Measurements from ENCODE around the gene SCP2.
"Not testable (repeated sequence)": the region's sequence is repeated elsewhere in the genome, so short reads cannot be mapped to it uniquely, and the experiment has no call there.

The SCP2 gene

DNA sequence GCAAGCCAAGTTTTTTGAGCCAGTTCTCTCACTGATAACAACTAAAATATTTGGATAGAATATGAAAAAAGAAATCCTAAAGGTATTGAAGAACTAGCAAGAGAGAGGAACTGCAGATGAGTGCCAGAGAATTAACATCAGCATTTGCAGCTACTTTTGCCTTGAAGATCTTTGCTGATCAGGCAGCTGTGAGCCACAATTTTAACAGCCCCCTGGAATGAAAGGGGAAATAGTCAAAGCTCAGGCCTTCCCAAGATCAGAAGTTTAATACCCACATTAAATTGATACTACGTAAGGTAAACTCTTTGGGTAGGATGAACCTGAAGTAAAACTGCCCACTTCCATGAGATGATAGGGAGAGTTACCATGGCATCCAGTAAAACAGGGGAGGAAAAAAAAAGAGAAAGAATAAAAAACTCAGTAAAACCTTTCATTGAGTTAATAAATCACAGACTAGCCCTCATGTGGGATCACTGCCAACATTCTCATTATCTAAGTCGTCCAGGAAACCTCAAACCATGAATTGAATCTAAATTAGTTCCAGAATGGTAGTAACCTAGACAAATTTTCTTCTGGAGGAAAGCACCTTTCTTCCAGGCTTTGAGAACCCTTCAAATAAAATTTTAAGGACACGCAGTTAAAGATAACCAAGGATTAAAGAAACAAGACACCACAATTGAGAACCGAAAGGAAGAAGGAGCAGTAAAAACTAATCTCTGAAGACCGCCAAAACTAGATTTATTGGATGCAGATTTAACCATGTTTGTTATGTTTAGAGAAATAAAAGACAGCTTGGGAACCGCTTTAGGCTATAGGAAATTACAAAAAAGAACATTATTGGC is 28.3 kb downstream of the SCP2 start:
- Histone ChIP-seq H3K4me1 (ENCODE audit: control insufficient read depth in 5 of 5, insufficient read depth in 5 of 5, low read length in 5 of 5) (peaks cover 0 to 5% (median 2%) of the 10 kb centered on the region in 5 donors), H3K9ac (ENCODE audit: low read length in 5 of 5) (no peak overlapping the region), H3K36me3 (ENCODE audit: control insufficient read depth in 5 of 5, insufficient read depth in 5 of 5, low read length in 5 of 5) (peaks cover 3 to 17% (median 6%) of the 10 kb centered on the region in 5 donors), H3K4me3 (ENCODE audit: low read depth in 1 of 5, low read length in 5 of 5) (no peak overlapping the region), H3K9me3 (ENCODE audit: control insufficient read depth in 5 of 5, low read length in 5 of 5) (no peaks in the 10 kb centered on the region), H3K27me3 (ENCODE audit: control insufficient read depth in 5 of 5, insufficient read depth in 4 of 5, low read length in 5 of 5) (no peaks in the 10 kb centered on the region), H3K27ac (ENCODE audit: low read depth, low read length) (no peak overlapping the region)

DNA sequence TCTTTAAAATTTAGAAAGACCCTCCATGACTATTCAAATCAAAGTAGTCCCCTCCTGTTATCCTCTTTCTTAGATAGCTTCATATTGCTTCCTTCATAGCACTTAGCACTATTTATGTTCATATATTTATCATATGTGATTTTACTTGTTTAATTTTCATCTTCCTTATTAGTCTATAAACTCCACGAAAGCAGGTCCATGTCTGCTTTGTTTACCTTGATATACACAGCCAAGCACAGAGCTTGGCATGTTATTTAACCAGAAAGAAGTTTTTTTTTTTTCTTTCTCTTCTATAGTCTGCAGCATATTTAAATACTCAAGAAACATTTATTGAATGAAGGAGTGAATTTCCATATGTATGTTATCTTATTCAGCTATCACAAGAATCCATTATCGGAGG is 36.0 kb downstream of the SCP2 start:
- Histone ChIP-seq H3K4me1 (ENCODE audit: control insufficient read depth in 5 of 5, insufficient read depth in 5 of 5, low read length in 5 of 5) (no peaks in the 10 kb centered on the region), H3K9ac (ENCODE audit: low read length in 5 of 5) (no peak overlapping the region), H3K27me3 (ENCODE audit: control insufficient read depth in 5 of 5, insufficient read depth in 4 of 5, low read length in 5 of 5) (no peaks in the 10 kb centered on the region), H3K27ac (ENCODE audit: low read depth, low read length) (no peak overlapping the region), H3K9me3 (ENCODE audit: control insufficient read depth in 5 of 5, low read length in 5 of 5) (no peaks in the 10 kb centered on the region), H3K4me3 (ENCODE audit: low read depth in 1 of 5, low read length in 5 of 5) (no peak overlapping the region), H3K36me3 (ENCODE audit: control insufficient read depth in 5 of 5, insufficient read depth in 5 of 5, low read length in 5 of 5) (peaks cover 14 to 33% (median 25%) of the 10 kb centered on the region in 5 donors)

- Histone ChIP-seq H3K27ac (ENCODE audit: low read depth, low read length) (no peak overlapping the region), H3K9ac (ENCODE audit: low read length in 5 of 5) (no peak overlapping the region), H3K36me3 (ENCODE audit: control insufficient read depth in 5 of 5, insufficient read depth in 5 of 5, low read length in 5 of 5) (peaks cover 6 to 29% (median 19%) of the 10 kb centered on the region in 5 donors), H3K27me3 (ENCODE audit: control insufficient read depth in 5 of 5, insufficient read depth in 4 of 5, low read length in 5 of 5) (no peaks in the 10 kb centered on the region), H3K4me1 (ENCODE audit: control insufficient read depth in 5 of 5, insufficient read depth in 5 of 5, low read length in 5 of 5) (no peaks in the 10 kb centered on the region), H3K9me3 (ENCODE audit: control insufficient read depth in 5 of 5, low read length in 5 of 5) (no peaks in the 10 kb centered on the region), H3K4me3 (ENCODE audit: low read depth in 1 of 5, low read length in 5 of 5) (no peak overlapping the region)
These were observed 40.6 kb downstream of the SCP2 start for GRCh38 chr1:52967666-52968065.

DNA sequence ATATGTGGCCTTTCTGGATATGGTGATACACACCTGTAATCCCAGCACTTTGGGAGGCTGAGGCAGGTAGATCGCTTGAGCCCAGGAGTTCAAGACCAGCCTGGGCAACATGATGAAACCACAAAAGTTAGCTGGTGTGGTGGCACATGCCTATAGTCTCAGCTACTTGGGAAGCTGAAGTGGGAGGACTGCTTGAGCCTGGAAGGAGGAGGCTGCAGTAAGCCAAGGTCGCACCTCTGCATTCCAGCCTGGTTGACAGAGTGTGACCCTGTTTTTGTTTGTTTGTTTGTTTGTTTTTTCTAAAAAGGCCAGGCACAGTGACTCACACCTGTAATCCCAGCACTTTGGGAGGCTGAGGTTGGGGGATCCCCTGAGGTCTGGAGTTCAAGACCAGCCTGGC is 42.2 kb downstream of the SCP2 start:
- H3K9me3 ChIP-seq (ENCODE audit: control insufficient read depth in 5 of 5, low read length in 5 of 5): not testable (repeated sequence)
- peaks cover 5 to 30% (median 13%) of the 10 kb centered on the region in 5 donors for H3K36me3 ChIP-seq (ENCODE audit: control insufficient read depth in 5 of 5, insufficient read depth in 5 of 5, low read length in 5 of 5)

GRCh38 chr1:52970149-52970548 is 43.1 kb downstream of the SCP2 start:
- Histone ChIP-seq H3K9ac (ENCODE audit: low read length in 5 of 5) (no peak overlapping the region), H3K4me3 (ENCODE audit: low read depth in 1 of 5, low read length in 5 of 5) (no peak overlapping the region), H3K27ac (ENCODE audit: low read depth, low read length) (no peak overlapping the region), H3K9me3 (ENCODE audit: control insufficient read depth in 5 of 5, low read length in 5 of 5) (no peaks in the 10 kb centered on the region), H3K27me3 (ENCODE audit: control insufficient read depth in 5 of 5, insufficient read depth in 4 of 5, low read length in 5 of 5) (no peaks in the 10 kb centered on the region), H3K36me3 (ENCODE audit: control insufficient read depth in 5 of 5, insufficient read depth in 5 of 5, low read length in 5 of 5) (peaks cover 5 to 34% (median 16%) of the 10 kb centered on the region in 5 donors), H3K4me1 (ENCODE audit: control insufficient read depth in 5 of 5, insufficient read depth in 5 of 5, low read length in 5 of 5) (no peaks in the 10 kb centered on the region)

More for the DNA sequence above, 42.2 kb downstream of the SCP2 start:
- not testable (repeated sequence) for H3K4me1 ChIP-seq (ENCODE audit: control insufficient read depth in 5 of 5, insufficient read depth in 5 of 5, low read length in 5 of 5); H3K27ac ChIP-seq (ENCODE audit: low read depth, low read length); H3K4me3 ChIP-seq (ENCODE audit: low read depth in 1 of 5, low read length in 5 of 5); H3K27me3 ChIP-seq (ENCODE audit: control insufficient read depth in 5 of 5, insufficient read depth in 4 of 5, low read length in 5 of 5); H3K9ac ChIP-seq (ENCODE audit: low read length in 5 of 5)

DNA sequence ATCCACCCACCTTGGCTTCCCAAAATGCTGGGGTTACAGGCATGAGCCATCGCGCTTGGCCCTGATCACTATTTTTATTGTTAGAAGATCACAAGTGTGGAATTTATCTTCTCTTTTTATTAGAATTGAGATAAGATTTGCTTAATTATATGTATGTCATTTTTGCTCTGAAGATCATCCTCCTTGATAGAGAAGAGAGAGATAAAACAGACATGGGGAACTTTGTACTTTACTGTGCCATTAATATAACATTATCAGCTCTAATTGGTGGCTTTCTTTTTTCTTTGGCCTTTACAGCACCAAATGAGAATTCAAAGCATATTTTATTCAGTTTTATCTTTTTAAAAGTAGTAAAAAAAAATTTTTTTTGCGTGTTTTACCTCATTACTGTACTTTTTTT is 46.8 kb downstream of the SCP2 start:
- Histone ChIP-seq H3K4me3 (ENCODE audit: low read depth in 1 of 5, low read length in 5 of 5) (no peak overlapping the region), H3K4me1 (ENCODE audit: control insufficient read depth in 5 of 5, insufficient read depth in 5 of 5, low read length in 5 of 5) (peaks cover 0 to 5% (median 2%) of the 10 kb centered on the region in 5 donors), H3K9me3 (ENCODE audit: control insufficient read depth in 5 of 5, low read length in 5 of 5) (no peaks in the 10 kb centered on the region), H3K36me3 (ENCODE audit: control insufficient read depth in 5 of 5, insufficient read depth in 5 of 5, low read length in 5 of 5) (peaks cover 14 to 45% (median 20%) of the 10 kb centered on the region in 5 donors), H3K27me3 (ENCODE audit: control insufficient read depth in 5 of 5, insufficient read depth in 4 of 5, low read length in 5 of 5) (no peaks in the 10 kb centered on the region), H3K27ac (ENCODE audit: low read depth, low read length) (no peak overlapping the region), H3K9ac (ENCODE audit: low read length in 5 of 5) (no peak overlapping the region)

DNA sequence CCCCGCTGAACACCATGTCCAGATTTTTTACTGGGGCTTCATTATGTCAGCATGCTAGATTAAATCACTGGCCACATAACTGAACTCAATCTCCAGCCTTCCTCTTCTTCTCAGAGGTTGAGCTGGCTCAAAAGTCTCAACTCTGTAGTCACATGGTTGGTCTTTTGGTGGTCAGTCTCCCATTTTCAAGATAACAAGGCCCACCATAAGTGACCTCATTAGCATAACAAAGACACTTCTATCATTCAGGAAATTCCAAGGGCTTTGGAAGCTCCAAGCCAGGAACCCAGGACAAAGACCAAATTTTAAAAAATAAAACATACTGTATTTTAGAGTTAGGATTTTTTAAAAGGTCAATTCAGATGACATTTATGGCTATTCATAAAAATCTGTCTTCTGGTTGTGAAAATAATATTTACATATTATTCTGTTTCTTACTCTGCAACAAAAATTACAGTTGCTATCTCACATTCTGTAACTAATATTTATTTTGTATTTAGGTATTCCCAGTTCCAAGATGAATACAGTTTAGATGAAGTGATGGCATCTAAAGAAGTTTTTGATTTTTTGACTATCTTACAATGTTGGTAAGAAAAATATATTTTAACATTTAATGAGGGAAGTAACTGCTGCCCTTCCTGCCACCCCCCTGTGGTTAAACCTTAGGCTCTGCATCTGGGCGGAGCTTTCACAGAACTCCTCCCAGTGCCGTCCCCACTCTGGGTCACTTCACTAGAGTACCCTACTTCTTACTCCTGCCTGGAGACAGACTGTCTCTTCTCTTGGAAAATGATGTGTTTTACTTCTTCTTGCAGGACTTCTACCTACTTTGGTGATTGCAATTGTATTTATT is 49.3 kb downstream of the SCP2 start:
- H3K36me3 ChIP-seq (ENCODE audit: control insufficient read depth in 5 of 5, insufficient read depth in 5 of 5, low read length in 5 of 5): peaks cover 23 to 55% (median 29%) of the 10 kb centered on the region in 5 donors

GRCh38 chr1:52978045-52978444 is 51.0 kb downstream of the SCP2 start:
- Histone ChIP-seq H3K36me3 (ENCODE audit: control insufficient read depth in 5 of 5, insufficient read depth in 5 of 5, low read length in 5 of 5) (peaks cover 22 to 64% (median 29%) of the 10 kb centered on the region in 5 donors), H3K27ac (ENCODE audit: low read depth, low read length) (no peak overlapping the region), H3K4me1 (ENCODE audit: control insufficient read depth in 5 of 5, insufficient read depth in 5 of 5, low read length in 5 of 5) (peaks cover 0 to 5% (median 2%) of the 10 kb centered on the region in 5 donors), H3K4me3 (ENCODE audit: low read depth in 1 of 5, low read length in 5 of 5) (no peak overlapping the region), H3K27me3 (ENCODE audit: control insufficient read depth in 5 of 5, insufficient read depth in 4 of 5, low read length in 5 of 5) (no peaks in the 10 kb centered on the region), H3K9ac (ENCODE audit: low read length in 5 of 5) (no peak overlapping the region), H3K9me3 (ENCODE audit: control insufficient read depth in 5 of 5, low read length in 5 of 5) (no peaks in the 10 kb centered on the region)

More for the DNA sequence above, 49.3 kb downstream of the SCP2 start:
- H3K27me3 ChIP-seq (ENCODE audit: control insufficient read depth in 5 of 5, insufficient read depth in 4 of 5, low read length in 5 of 5): no peaks in the 10 kb centered on the region
- H3K4me1 ChIP-seq (ENCODE audit: control insufficient read depth in 5 of 5, insufficient read depth in 5 of 5, low read length in 5 of 5): peaks cover 0 to 5% (median 2%) of the 10 kb centered on the region in 5 donors
- H3K9me3 ChIP-seq (ENCODE audit: control insufficient read depth in 5 of 5, low read length in 5 of 5): no peaks in the 10 kb centered on the region
- H3K27ac ChIP-seq (ENCODE audit: low read depth, low read length): no peak overlapping the region
- no peak overlapping the region for H3K9ac ChIP-seq (ENCODE audit: low read length in 5 of 5)
- no peak overlapping the region for H3K4me3 ChIP-seq (ENCODE audit: low read depth in 1 of 5, low read length in 5 of 5)

DNA sequence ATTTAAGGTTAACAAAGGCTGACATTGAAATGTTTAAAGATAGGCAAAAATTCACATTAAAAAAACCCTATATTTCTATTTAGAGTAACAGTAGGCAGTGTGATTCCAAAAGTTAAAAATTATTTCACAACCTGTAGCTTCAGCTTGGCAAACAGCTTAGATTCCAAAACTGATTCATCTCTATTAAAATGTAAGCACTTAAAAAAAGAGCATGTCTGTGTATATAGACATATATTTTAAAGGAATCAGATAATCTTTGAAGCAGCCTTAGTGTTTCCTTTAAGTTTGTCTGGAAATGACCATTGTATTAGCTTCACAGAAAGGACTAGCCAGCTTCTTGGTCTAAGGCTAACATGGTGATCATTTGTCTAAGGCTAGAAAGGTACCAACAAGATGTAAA is 65.7 kb downstream of the SCP2 start:
- not testable (repeated sequence) for H3K4me1 ChIP-seq (ENCODE audit: control insufficient read depth in 5 of 5, insufficient read depth in 5 of 5, low read length in 5 of 5); H3K27me3 ChIP-seq (ENCODE audit: control insufficient read depth in 5 of 5, insufficient read depth in 4 of 5, low read length in 5 of 5); H3K9me3 ChIP-seq (ENCODE audit: control insufficient read depth in 5 of 5, low read length in 5 of 5); H3K27ac ChIP-seq (ENCODE audit: low read depth, low read length); H3K4me3 ChIP-seq (ENCODE audit: low read depth in 1 of 5, low read length in 5 of 5); H3K9ac ChIP-seq (ENCODE audit: low read length in 5 of 5)
- H3K36me3 ChIP-seq (ENCODE audit: control insufficient read depth in 5 of 5, insufficient read depth in 5 of 5, low read length in 5 of 5): peaks cover 15 to 30% (median 16%) of the 10 kb centered on the region in 5 donors

- Histone ChIP-seq H3K36me3 (ENCODE audit: control insufficient read depth in 5 of 5, insufficient read depth in 5 of 5, low read length in 5 of 5) (peaks cover 8 to 20% (median 16%) of the 10 kb centered on the region in 5 donors), H3K4me3 (ENCODE audit: low read depth in 1 of 5, low read length in 5 of 5) (no peak overlapping the region), H3K9me3 (ENCODE audit: control insufficient read depth in 5 of 5, low read length in 5 of 5) (no peaks in the 10 kb centered on the region), H3K27ac (ENCODE audit: low read depth, low read length) (no peak overlapping the region), H3K9ac (ENCODE audit: low read length in 5 of 5) (no peak overlapping the region), H3K4me1 (ENCODE audit: control insufficient read depth in 5 of 5, insufficient read depth in 5 of 5, low read length in 5 of 5) (no peaks in the 10 kb centered on the region), H3K27me3 (ENCODE audit: control insufficient read depth in 5 of 5, insufficient read depth in 4 of 5, low read length in 5 of 5) (no peaks in the 10 kb centered on the region)
These were observed 67.6 kb downstream of the SCP2 start for GRCh38 chr1:52994656-52995055.
